HTR-8/SVneo (cell line): ENCODE data around the gene EFL1.

Source experiments
- DNase-seq: peaks from one replicate; pipeline ENCODE4 v3.0.0; 2011; ENCODE audit warnings: low spot score, mixed read lengths; ENCODE audit not compliant: insufficient read length
- FAIRE-seq: peaks from 2 replicates; lab custom pipeline; 2011; peaks lifted over from hg19 to GRCh38; lab: Jason Lieb, UNC

The EFL1 gene

GRCh38 chr15:82129149-82129692 lies 133.3 kb downstream of the EFL1 start:
- FAIRE-seq (no peak), DNase-seq (no peak)

- no peak for DNase-seq
- FAIRE-seq, result peak; percentile 4
Observed at GRCh38 chr15:82128401-82129148, 134.0 kb downstream of the EFL1 start.

GRCh38 chr15:82127581-82127980 lies 135.0 kb downstream of the EFL1 start:
- DNase-seq (no peak), FAIRE-seq (no peak)

- FAIRE-seq (no peak), DNase-seq (no peak)
Observed at GRCh38 chr15:82126346-82126745, 136.2 kb downstream of the EFL1 start.

- FAIRE-seq (no peak), DNase-seq (no peak)
Observed at GRCh38 chr15:82124331-82125263, 137.9 kb downstream of the EFL1 start.

GRCh38 chr15:82122746-82123400 lies 139.7 kb downstream of the EFL1 start:
- FAIRE-seq (peak; percentile 62), DNase-seq (peak; percentile 70)

GRCh38 chr15:82118040-82118439 lies 144.5 kb downstream of the EFL1 start:
- no peak for DNase-seq

GRCh38 chr15:82117296-82117695 lies 145.2 kb downstream of the EFL1 start:
- DNase-seq (no peak), FAIRE-seq (no peak)

More at GRCh38 chr15:82118040-82118439, 144.5 kb downstream of the EFL1 start:
- FAIRE-seq, result no peak

- FAIRE-seq, result no peak
- no peak for DNase-seq
Observed at GRCh38 chr15:82114660-82115059, 147.9 kb downstream of the EFL1 start.

- no peak for DNase-seq
Observed at GRCh38 chr15:82113106-82113715, 149.3 kb downstream of the EFL1 start.

GRCh38 chr15:82111918-82112317 lies 150.6 kb downstream of the EFL1 start:
- DNase-seq (no peak), FAIRE-seq (no peak)

More at GRCh38 chr15:82113106-82113715, 149.3 kb downstream of the EFL1 start:
- FAIRE-seq, result no peak

GRCh38 chr15:82110144-82110543 lies 152.4 kb downstream of the EFL1 start:
- DNase-seq, result no peak
- FAIRE-seq, result no peak

- no peak for FAIRE-seq
- DNase-seq, result peak; percentile 68
Observed at GRCh38 chr15:82108489-82109078, 153.9 kb downstream of the EFL1 start.

- FAIRE-seq (no peak), DNase-seq (no peak)
Observed at GRCh38 chr15:82106679-82107078, 155.9 kb downstream of the EFL1 start.

GRCh38 chr15:82105451-82106215 lies 156.9 kb downstream of the EFL1 start:
- FAIRE-seq, result no peak

GRCh38 chr15:82103468-82103867 lies 159.1 kb downstream of the EFL1 start:
- FAIRE-seq (no peak), DNase-seq (peak; percentile 29)

More at GRCh38 chr15:82105451-82106215, 156.9 kb downstream of the EFL1 start:
- DNase-seq, result peak; percentile 34

GRCh38 chr15:82100111-82100929 lies 162.2 kb downstream of the EFL1 start:
- no peak for FAIRE-seq
- DNase-seq, result no peak

- DNase-seq (no peak), FAIRE-seq (no peak)
Observed at GRCh38 chr15:82098674-82099073, 163.9 kb downstream of the EFL1 start.
